Tibial artery (tissue), 4 donors: ENCODE measurements around the gene FGF3.

Source experiments
- DNase-seq, 2 donors: peaks; one replicate each; pipeline ENCODE4 v3.0.0-alpha.2; 2019
- H3K27ac ChIP-seq, 2 donors: fragments of 200-600 bp; sonication (generic) in 1 of 2; 1 replicate in 1 of 2; 2 replicates in 1 of 2; pipeline ENCODE4 v1.5.1; 2018 to 2019; ENCODE audit warnings: mild to moderate bottlenecking in 1 of 2
- H3K27me3 ChIP-seq, 2 donors: fragments of 200-600 bp; sonication (generic) in 1 of 2; one replicate each; pipeline versions ENCODE4 v1.5.1 to v1.6.0; 2016 to 2019
- H3K36me3 ChIP-seq, 3 donors: fragments of 200-600 bp; sonication (generic) in 2 of 3; one replicate each; pipeline ENCODE4 v1.5.1; 2016 to 2019; ENCODE audit warnings: mild to moderate bottlenecking in 2 of 3
- H3K4me1 ChIP-seq, 4 donors: fragments of 200-600 bp; sonication (generic) in 2 of 4; 1 replicate in 3 of 4; 2 replicates in 1 of 4; pipeline ENCODE4 v1.5.1; 2016 to 2019
- H3K4me3 ChIP-seq, 2 donors: fragments of 200-600 bp; sonication (generic) in 1 of 2; 1 replicate in 1 of 2; 2 replicates in 1 of 2; pipeline ENCODE4 v1.5.1; 2018 to 2019; ENCODE audit warnings: mild to moderate bottlenecking in 2 of 2
- H3K9me3 ChIP-seq, 3 donors: fragments of 200-600 bp; sonication (generic) in 1 of 3; one replicate each; pipeline ENCODE4 v1.5.1; 2016 to 2019
- intact Hi-C: fragments of 100-400 bp; cut with DNase I; formaldehyde crosslinking; loops from one replicate; pipeline ENCODE4 v1.15.0; 2023; ENCODE audit warnings: low total_unique reads
- TF ChIP-seq, protein P1 (sequence below), 2 experiments: fragments of 200-600 bp in 1 of 2; fragments of 450-650 bp in 1 of 2; IDR thresholded peaks; one replicate each; pipeline ENCODE4 v1.5.1; 2017 to 2019; ENCODE audit warnings: antibody characterized with exemption in 2 of 2, mild to moderate bottlenecking in 1 of 2, moderate library complexity in 1 of 2

Gene FGF3

DNA sequence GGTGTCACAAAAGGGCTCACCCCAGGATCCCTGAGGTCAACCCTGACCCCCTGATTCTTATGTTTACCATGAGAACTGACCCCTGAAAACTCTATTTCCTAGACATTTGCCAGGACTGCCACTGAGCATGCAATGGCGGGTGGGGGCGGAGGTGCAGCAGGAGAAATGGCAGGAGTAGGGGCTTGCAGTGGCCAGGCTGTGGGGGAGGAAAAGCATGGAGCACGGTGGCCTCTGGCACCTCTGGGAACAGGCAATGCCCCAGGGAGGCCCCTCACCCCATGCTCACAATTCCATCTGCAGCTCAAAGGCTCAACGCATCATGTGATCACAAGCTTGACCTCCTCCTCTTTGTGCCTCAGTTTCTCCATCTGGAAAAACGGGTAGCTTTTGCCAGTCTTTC lies 46.5 kb upstream of the FGF3 start:
- H3K9me3 ChIP-seq, result no peaks in the 10 kb centered on the region
- intact Hi-C loops, result no loop called here
- H3K27ac ChIP-seq, result no peak overlapping the region
- H3K4me3 ChIP-seq, result no peak overlapping the region
- no peaks in the 10 kb centered on the region for H3K36me3 ChIP-seq
- peaks cover 0 to 73% of the 10 kb centered on the region in 2 donors for H3K27me3 ChIP-seq
- TF ChIP-seq, protein P1, sequence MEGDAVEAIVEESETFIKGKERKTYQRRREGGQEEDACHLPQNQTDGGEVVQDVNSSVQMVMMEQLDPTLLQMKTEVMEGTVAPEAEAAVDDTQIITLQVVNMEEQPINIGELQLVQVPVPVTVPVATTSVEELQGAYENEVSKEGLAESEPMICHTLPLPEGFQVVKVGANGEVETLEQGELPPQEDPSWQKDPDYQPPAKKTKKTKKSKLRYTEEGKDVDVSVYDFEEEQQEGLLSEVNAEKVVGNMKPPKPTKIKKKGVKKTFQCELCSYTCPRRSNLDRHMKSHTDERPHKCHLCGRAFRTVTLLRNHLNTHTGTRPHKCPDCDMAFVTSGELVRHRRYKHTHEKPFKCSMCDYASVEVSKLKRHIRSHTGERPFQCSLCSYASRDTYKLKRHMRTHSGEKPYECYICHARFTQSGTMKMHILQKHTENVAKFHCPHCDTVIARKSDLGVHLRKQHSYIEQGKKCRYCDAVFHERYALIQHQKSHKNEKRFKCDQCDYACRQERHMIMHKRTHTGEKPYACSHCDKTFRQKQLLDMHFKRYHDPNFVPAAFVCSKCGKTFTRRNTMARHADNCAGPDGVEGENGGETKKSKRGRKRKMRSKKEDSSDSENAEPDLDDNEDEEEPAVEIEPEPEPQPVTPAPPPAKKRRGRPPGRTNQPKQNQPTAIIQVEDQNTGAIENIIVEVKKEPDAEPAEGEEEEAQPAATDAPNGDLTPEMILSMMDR (IDR thresholded peaks at IDR 0.05), result no peak
- no peaks in the 10 kb centered on the region for H3K4me1 ChIP-seq
- DNase-seq, result peak in 1 of 2 donors; percentile 41

DNA sequence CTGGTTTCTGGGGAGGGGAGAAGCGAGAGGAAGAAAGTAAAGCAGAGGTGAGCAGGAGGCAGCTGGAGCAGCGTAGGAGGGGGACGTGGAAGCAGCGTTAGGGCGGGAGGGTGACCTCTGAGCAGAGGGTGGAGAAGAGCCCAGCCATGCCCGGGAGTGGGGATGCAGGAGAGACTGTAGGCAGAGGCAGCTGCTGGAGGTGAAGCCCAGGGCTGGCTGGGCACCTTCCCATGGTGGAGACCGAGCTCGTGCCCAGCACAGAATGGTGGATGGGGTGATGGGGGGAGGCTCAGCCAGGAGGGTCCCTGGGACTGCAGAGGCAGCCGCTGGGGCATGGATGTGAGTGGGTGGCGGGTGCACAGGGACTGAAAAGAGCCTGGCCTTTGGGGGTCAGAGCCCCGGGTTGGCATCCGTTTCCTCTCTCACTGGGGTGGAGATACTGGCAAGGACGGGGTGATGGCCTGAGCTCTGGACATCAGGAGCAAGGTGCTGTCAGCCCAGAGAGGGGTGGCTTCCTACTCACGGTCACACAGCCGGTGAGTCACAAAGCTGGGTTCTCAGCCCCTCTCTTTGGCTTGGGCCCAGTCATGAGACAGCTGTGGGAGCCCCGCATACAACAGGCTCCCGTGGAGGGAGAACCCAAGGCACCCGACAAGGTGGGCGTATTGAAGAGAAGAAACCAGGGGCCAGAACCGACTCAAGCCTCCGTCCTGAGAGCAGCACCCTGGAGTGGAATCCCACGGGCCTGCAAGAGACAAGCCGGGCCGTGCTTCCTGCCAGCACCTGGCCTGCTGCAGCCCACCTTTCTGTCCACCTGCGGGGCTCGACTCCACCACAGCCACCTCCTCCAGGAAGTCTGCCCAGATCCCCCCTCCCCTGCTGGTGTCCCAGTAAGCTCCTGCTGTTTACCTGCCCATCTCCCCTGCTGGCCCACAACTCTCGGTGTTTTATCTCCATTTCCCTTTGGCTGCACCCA lies 45.8 kb upstream of the FGF3 start:
- DNase-seq, result peak in 1 of 2 donors; percentile 59
- Histone ChIP-seq H3K4me1 (no peaks in the 10 kb centered on the region), H3K27ac (no peak overlapping the region), H3K4me3 (no peak overlapping the region), H3K9me3 (no peaks in the 10 kb centered on the region), H3K27me3 (peaks cover 0 to 75% of the 10 kb centered on the region in 2 donors), H3K36me3 (no peaks in the 10 kb centered on the region)
- intact Hi-C loops, result no loop called here
- TF ChIP-seq, protein P1 (IDR thresholded peaks at IDR 0.05), result no peak

DNA sequence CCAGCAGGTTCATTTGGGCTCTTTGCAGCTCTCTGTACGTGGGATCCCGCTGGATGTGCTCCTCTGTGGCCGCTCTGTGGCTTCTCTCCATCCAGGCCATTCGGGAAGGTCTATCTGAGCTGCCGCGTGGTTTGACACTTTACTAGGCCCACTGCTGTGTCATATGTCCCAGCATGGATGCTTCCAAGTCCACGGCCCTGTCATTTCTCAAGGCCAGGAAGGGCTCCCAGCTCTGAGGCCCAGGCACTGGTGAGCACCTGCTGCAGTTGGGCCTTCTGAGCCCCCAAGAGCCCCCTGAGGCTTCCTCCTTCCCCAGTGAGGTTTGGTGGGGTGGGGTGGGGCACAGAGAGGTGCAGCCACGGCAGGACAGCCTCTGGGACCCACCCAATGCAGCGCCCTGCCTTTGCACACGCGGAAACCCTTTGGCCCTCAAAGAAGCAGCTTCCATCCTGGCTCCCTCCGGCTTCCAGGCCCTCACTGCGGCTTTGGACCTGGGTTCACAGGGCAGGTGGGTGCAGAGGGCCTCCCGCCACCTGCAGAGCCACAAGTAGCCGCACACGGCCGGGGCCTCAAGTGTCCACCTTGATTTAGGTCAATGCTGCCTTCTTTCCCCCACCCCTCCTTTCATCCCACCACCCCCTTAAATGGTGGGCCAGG lies 44.5 kb upstream of the FGF3 start:
- intact Hi-C loops, result no loop called here
- Histone ChIP-seq H3K9me3 (no peaks in the 10 kb centered on the region), H3K27ac (no peak overlapping the region), H3K36me3 (no peaks in the 10 kb centered on the region), H3K4me1 (no peaks in the 10 kb centered on the region), H3K27me3 (peaks cover 0 to 73% of the 10 kb centered on the region in 2 donors), H3K4me3 (no peak overlapping the region)
- peak in 1 of 2 donors; percentile 58 for DNase-seq
- TF ChIP-seq, protein P1 (IDR thresholded peaks at IDR 0.05), result no peak

DNA sequence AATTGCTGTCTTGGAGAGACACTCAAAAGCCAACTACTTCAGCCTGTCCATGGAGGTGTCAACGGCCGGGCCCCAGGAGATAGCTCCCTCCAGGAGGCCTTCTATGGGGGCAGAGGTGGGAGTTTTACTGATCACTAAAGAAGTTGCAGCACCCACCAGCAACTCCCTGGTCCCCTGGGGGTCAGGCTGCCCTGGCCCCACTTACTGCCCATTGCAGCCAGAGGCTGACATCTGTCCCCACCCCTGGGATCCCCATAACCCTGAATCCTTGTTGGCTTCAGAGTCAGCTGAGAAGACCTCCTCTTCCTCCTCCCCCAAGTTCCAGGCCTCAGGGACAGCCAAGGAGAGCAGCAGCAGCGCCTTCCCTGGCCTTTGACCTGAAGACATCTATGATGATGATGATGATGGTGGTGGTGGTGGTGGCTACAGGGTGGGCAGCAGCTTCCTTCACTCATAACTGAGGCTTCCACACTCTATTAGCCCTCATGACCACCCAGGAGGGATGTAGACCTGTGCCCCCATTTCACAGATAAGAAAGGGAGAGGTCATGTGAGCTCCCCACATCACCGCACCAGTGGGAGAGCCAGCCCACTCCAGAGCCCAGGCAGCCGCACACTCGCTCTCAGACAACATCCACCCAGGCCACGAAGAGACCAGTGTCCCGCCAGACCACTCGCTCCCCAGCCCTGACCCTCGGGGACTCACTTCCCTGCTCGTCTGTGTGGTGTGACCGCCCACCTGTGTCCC lies 43.8 kb upstream of the FGF3 start:
- peak in 1 of 2 donors; percentile 51 for DNase-seq
- Histone ChIP-seq H3K27ac (no peak overlapping the region), H3K4me1 (no peaks in the 10 kb centered on the region), H3K27me3 (peaks cover 0 to 66% of the 10 kb centered on the region in 2 donors), H3K4me3 (no peak overlapping the region), H3K36me3 (no peaks in the 10 kb centered on the region), H3K9me3 (no peaks in the 10 kb centered on the region)
- TF ChIP-seq, protein P1 (IDR thresholded peaks at IDR 0.05), result no peak
- intact Hi-C loops, result no loop called here

DNA sequence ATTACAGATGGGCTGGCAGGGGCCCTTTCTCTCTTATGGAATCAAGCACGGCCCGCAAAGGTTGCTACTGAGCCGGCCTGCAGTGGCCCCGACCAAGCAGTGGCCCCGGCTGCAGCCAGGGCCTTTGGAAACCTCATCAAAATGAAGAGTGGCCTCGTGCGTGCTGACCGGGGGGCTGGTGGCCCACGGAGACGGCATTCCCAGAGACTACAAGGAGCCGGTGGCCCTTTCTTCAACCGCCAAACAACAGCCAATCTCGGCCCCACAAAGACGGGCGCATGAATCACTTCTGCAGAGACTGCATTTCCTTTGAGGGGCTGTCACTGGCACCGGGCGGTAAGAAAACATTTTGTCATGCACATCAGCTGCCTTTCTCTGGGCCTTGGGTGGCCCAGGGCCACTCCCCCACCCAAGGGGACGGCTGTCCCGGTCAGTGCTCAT lies 43.1 kb upstream of the FGF3 start:
- Histone ChIP-seq H3K9me3 (no peaks in the 10 kb centered on the region), H3K36me3 (no peaks in the 10 kb centered on the region), H3K4me1 (no peaks in the 10 kb centered on the region), H3K4me3 (no peak overlapping the region), H3K27ac (no peak overlapping the region), H3K27me3 (peaks cover 0 to 60% of the 10 kb centered on the region in 2 donors)
- TF ChIP-seq, protein P1 (IDR thresholded peaks at IDR 0.05), result no peak
- peak in 1 of 2 donors; percentile 20 for DNase-seq
- intact Hi-C loops, result no loop called here
